ENCODE data around the gene GBF1.

GRCh38 chr10:102413806-102414561 lies 168.7 kb downstream of the GBF1 start:
- no peak for TF ChIP-seq CTCF (IDR thresholded peaks at IDR 0.05)
- TF ChIP-seq POLR2A (IDR thresholded peaks at IDR 0.05): no peak

Data from body of pancreas (tissue), 4 donors.